Endothelial cell of umbilical vein (primary cell): ENCODE measurements around the gene OR7C1. TPM values are rescaled to one million over a fixed set of nuclear protein-coding genes. Genes with fewer than 3 reads are reported as not detected.
"Not testable (repeated sequence)": the region's sequence is repeated elsewhere in the genome, so short reads cannot be mapped to it uniquely, and the experiment has no call there.

Experiments used
- BruUV-seq: library from RNA; stranded (reverse); fragments of 400-500 nt; replicated peaks from 2 replicates; lab custom pipeline; 2021; lab: Mats Ljungman, UMichigan
- CTCF ChIA-PET: fragments of 300-600, 350-600 bp; sonication (Branson Sonifier 250); formaldehyde crosslinking; loops from one replicate; lab custom pipeline; 2021; ENCODE audit warnings: antibody characterized with exemption, inconsistent platforms; lab: Charles Lee
- POLR2A ChIA-PET: fragments of 300-600, 350-600 bp; sonication (Branson Sonifier 250); formaldehyde crosslinking; loops from one replicate; lab custom pipeline; 2021; ENCODE audit warnings: antibody characterized with exemption, inconsistent platforms; lab: Charles Lee
- DNase-seq: peaks from one replicate; pipeline ENCODE4 v3.0.0-alpha.2; 2011; ENCODE audit warnings: low read depth, low spot score
- FAIRE-seq: peaks from 2 replicates; lab custom pipeline; 2011; peaks lifted over from hg19 to GRCh38; lab: Jason Lieb, UNC
- H2AFZ ChIP-seq: 2 replicates; pipeline ENCODE4 v1.6.0; 2012; ENCODE audit warnings: low read depth, low read length, control low read depth, inconsistent platforms
- H3K27ac ChIP-seq: 2 replicates; pipeline ENCODE4 v1.5.1; 2011; ENCODE audit warnings: low read depth, mild to moderate bottlenecking, control low read depth, low read length, moderate library complexity; ENCODE audit not compliant: insufficient read depth
- H3K27me3 ChIP-seq, 2 experiments: 2 replicates each; pipeline versions ENCODE4 v1.6.0 to v1.6.1; 2011; ENCODE audit warnings: low read length in 2 of 2, mixed read lengths in 1 of 2; ENCODE audit not compliant: control insufficient read depth in 2 of 2, insufficient read depth in 2 of 2
- H3K36me3 ChIP-seq, 2 experiments: 2 replicates in 1 of 2; 3 replicates in 1 of 2; pipeline ENCODE4 v1.5.1; 2011; ENCODE audit warnings: low read length in 2 of 2, mild to moderate bottlenecking in 1 of 2, moderate library complexity in 1 of 2; ENCODE audit not compliant: control insufficient read depth in 2 of 2, insufficient read depth in 2 of 2; ENCODE audit errors: extremely low read depth in 1 of 2
- H3K4me1 ChIP-seq: 3 replicates; pipeline ENCODE4 v1.5.1; 2011; ENCODE audit warnings: mild to moderate bottlenecking, low read length; ENCODE audit not compliant: control insufficient read depth, insufficient read depth; ENCODE audit errors: extremely low read depth
- H3K4me2 ChIP-seq: 2 replicates; pipeline ENCODE4 v1.6.1; 2011; ENCODE audit warnings: low read length, control low read depth, mixed read lengths; ENCODE audit not compliant: insufficient read depth
- H3K4me3 ChIP-seq, 3 experiments: fragments of 200-600 bp in 1 of 3; sonication (generic), shearing (Covaris generic) in 1 of 3; replicated peaks in 1 of 3; 2 replicates each; pipeline ENCODE4 v1.5.1; 2011 to 2016; ENCODE audit warnings: control low read depth in 3 of 3, low read length in 3 of 3, mild to moderate bottlenecking in 2 of 3, inconsistent platforms in 1 of 3, low read depth in 1 of 3, moderate library complexity in 1 of 3; ENCODE audit not compliant: insufficient read depth in 1 of 3
- H3K79me2 ChIP-seq: 2 replicates; pipeline ENCODE4 v1.6.0; 2012; ENCODE audit warnings: low read length, inconsistent platforms; ENCODE audit not compliant: control insufficient read depth, insufficient read depth
- H3K9ac ChIP-seq: replicated peaks from 2 replicates; pipeline ENCODE3; 2011; ENCODE audit warnings: low read length, control low read depth; ENCODE audit not compliant: insufficient read depth; ENCODE audit errors: extremely low read depth
- H3K9me1 ChIP-seq: replicated peaks from 3 replicates; pipeline ENCODE4 v1.6.0; 2011; ENCODE audit warnings: mild to moderate bottlenecking, low read length; ENCODE audit not compliant: control insufficient read depth, insufficient read depth; ENCODE audit errors: extremely low read depth
- H3K9me3 ChIP-seq: replicated peaks from 2 replicates; pipeline ENCODE4 v1.5.1; 2012; ENCODE audit warnings: low read length, inconsistent platforms; ENCODE audit not compliant: control insufficient read depth, insufficient read depth
- H4K20me1 ChIP-seq: replicated peaks from 2 replicates; pipeline ENCODE3; 2011; ENCODE audit warnings: mild to moderate bottlenecking, low read length; ENCODE audit not compliant: control insufficient read depth, insufficient read depth; ENCODE audit errors: extremely low read depth
- dilution Hi-C: fragments of 300-500 bp; cut with MboI; formaldehyde crosslinking; loops from one replicate; pipeline ENCODE4 v1.15.0; 2019; ENCODE audit warnings: low sequenced_read_pairs; ENCODE audit not compliant: extremely low pct_ligation_motif_present
- intact Hi-C: fragments of 100-400 bp; cut with micrococcal nuclease; formaldehyde crosslinking; loops from one replicate; pipeline ENCODE4 v1.10.0; 2022
- polyA plus RNA-seq, 4 experiments: library from polyadenylated mRNA; depleted of rRNA in 3 of 4; stranded (reverse) in 3 of 4; unstranded in 1 of 4; fragments of >200 nt; gene quantifications; 2 replicates each; pipeline versions ENCODE4 v1.2.1 to v1.2.3, GENCODE V29; 2011 to 2012; ENCODE audit warnings: missing spikeins in 1 of 4
- total RNA-seq: library from RNA; stranded (reverse); gene quantifications from 2 replicates; pipeline ENCODE4 v1.2.3, GENCODE V29; 2021

Gene OR7C1
- total and polyA plus RNA-seq, 2 donors (not counting 3 experiments of a cell fraction or from before 2014, with no cell fraction given): not detected

DNA sequence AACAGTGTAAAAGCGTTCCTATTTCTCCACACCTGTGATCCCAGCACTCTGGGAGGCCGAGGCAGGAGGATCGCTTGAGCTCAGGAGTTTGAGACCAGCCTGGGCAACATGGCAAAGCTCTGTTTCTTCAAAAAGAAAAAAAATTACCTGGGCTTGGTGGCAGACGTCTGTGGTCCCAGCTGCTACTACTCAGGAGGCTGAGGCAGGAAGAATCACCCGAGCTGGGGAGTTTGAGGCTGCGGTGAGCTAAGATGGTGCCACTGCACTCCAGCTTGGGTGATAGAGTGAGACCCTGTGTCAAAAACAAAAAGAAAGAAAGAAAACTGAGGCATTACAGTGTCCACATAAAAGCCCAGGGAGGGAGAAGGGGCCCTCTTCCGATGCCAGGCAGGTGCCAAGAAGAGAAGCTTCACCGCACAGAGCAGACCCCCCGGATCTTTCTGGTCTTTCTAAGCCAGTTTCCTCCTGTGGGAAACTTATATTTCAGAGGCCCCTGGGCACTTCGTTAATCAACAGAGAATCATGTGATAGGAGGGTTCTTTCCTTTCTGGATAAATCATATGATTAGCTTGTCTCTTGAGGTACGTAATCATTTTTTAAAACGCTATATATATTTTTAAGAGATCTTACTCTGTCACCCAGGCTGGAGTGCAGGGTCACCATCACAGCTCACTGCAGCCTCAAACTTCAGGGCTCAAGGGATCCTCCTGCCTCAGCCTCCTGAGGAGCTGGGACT is 56.7 kb downstream of the OR7C1 start, which contains the start of gene ADGRE2:
Gene ADGRE2 (minus strand): TSS at position 451 of the 736 bp plus-strand sequence. CDS start 1,804 bp downstream, outside the sequence.
- H4K20me1 ChIP-seq, H3K27me3 ChIP-seq, H3K36me3 ChIP-seq, BruUV-seq, H3K4me2 ChIP-seq, H3K4me1 ChIP-seq, FAIRE-seq, H3K79me2 ChIP-seq, H3K9me3 ChIP-seq, H3K27ac ChIP-seq, H3K9me1 ChIP-seq, DNase-seq, H3K9ac ChIP-seq, H2AFZ ChIP-seq, intact Hi-C loops, H3K4me3 ChIP-seq, dilution Hi-C loops, POLR2A ChIA-PET: not testable (repeated sequence)
- CTCF ChIA-PET: interaction anchor here (1.0 kb wide), 1 partner anchor 52 kb away, joined by 3 read pairs; no protein-coding TSS in a partner anchor

DNA sequence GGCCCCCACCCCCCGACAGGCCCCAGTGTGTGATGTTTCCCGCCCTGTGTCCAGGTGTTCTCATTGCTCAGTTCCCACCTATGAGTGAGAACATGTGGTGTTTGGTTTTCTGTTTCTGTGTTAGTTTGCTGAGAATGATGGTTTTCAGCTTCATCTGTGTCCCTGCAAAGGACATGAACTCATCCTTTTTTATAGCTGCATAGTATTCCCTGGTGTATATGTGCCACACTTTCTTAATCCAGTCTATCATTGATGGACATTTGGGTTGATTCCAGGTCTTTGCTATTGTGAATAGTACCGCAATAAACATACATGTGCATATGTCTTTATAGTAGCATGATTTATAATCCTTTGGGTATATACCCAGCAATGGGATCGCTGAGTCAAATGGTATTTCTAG is 57.3 kb downstream of the OR7C1 start:
- H2AFZ ChIP-seq, CTCF ChIA-PET, H3K27me3 ChIP-seq, H4K20me1 ChIP-seq, H3K36me3 ChIP-seq, FAIRE-seq, H3K27ac ChIP-seq, H3K4me2 ChIP-seq, intact Hi-C loops, POLR2A ChIA-PET, H3K4me1 ChIP-seq, H3K9ac ChIP-seq, dilution Hi-C loops, BruUV-seq, DNase-seq, H3K9me1 ChIP-seq, H3K4me3 ChIP-seq, H3K9me3 ChIP-seq, H3K79me2 ChIP-seq: not testable (repeated sequence)
